Pancreas (tissue), 10 donors: ENCODE data around the gene MECP2. TPM values are rescaled to one million over a fixed set of nuclear protein-coding genes. Genes with fewer than 3 reads are reported as not detected.
A peak's percentile ranks its signal among the peaks of the same experiment; 100 is the strongest.

Source experiments
- ATAC-seq, 4 donors: fragments of 200-7000 bp; cut with Tn5 transposase; one replicate each; pipeline versions ENCODE4 v1.8.0 to v1.9.1; 2020; ENCODE audit warnings: mild to moderate bottlenecking in 4 of 4, moderate library complexity in 4 of 4
- DNase-seq, 6 donors: peaks; one replicate each; pipeline ENCODE4 v3.0.0-alpha.2; 2020
- FAIRE-seq: peaks from 2 replicates; lab custom pipeline; 2012; peaks lifted over from hg19 to GRCh38; lab: Jason Lieb, UNC
- H3K27ac ChIP-seq, 4 donors: fragments of 200-600 bp; sonication (generic); 1 replicate in 3 of 4; 2 replicates in 1 of 4; pipeline versions ENCODE4 v1.5.0 to v1.8.0; 2020
- H3K27me3 ChIP-seq, 4 donors: fragments of 200-600 bp; one replicate each; pipeline ENCODE4 v1.8.0; 2021
- H3K36me3 ChIP-seq, 3 donors: fragments of 200-600 bp; sonication (generic) in 1 of 3; one replicate each; pipeline versions ENCODE4 v1.5.0 to v1.8.0; 2020 to 2021
- H3K4me1 ChIP-seq, 3 donors: fragments of 200-600 bp; one replicate each; pipeline ENCODE4 v1.8.0; 2021
- H3K4me3 ChIP-seq, 4 donors: fragments of 200-600 bp; sonication (generic) in 2 of 4; one replicate each; pipeline versions ENCODE4 v1.5.0 to v1.8.0; 2020 to 2021
- H3K9me3 ChIP-seq, 4 donors: fragments of 200-600 bp; one replicate each; pipeline ENCODE4 v1.8.0; 2021
- CTCF ChIP-seq, 4 donors: fragments of 200-600 bp; sonication (generic) in 3 of 4; IDR thresholded peaks; one replicate each; pipeline versions ENCODE4 v1.5.0 to v1.8.0; 2021; ENCODE audit warnings: antibody characterized with exemption in 4 of 4
- WGBS, 2 donors: extraction: QIAGEN DNeasy Blood & Tissue Kit; methylation state at CpG; one replicate each; pipeline ENCODE4 v1.1.7; 2013; 5-methylcytosine and 5-hydroxymethylcytosine counted together
- intact Hi-C, 3 donors: fragments of 100-400 bp; cut with DNase I; formaldehyde crosslinking; loops; one replicate each; pipeline versions ENCODE4 v1.11.1 to v1.14.2; 2022
- polyA plus RNA-seq, 2 donors: library from polyadenylated mRNA; stranded (reverse); fragments of 200-250 nt; gene quantifications; one replicate each; pipeline ENCODE4 v1.2.3, GENCODE V29; 2013
- total RNA-seq, 6 donors: library from RNA; stranded (reverse); fragmentation: NEBNext Ultra II Directional in 4 of 6; extraction: Animal tissue kit (Norgen Biotek cat#: 25700) in 4 of 6; gene quantifications; one replicate each; pipeline versions ENCODE4 v1.2.1 to v1.2.4, GENCODE V29; 2021 to 2023
- donor health status: healthy with polysubstance abuse.
- donor health status: DM: no; HTN: no; CAD: no; lungs with moderate emphysema.
- donor health status: DM: no; HTN: no; CAD: no.
- donor health status: control.
- donor health status: control.
- donor health status: Bipolar disorder and iron deficiency.
- donor health status: DM: yes; HTN: yes; CAD: no.
- donor health status: DM: no; HTN: no; CAD: no.
- donor health status: DM: no; HTN: no; CAD: no.
- donor health status: DM: yes; HTN: yes; CAD: no.

MECP2 gene
- total and polyA plus RNA-seq, 8 donors, result 17.7 to 30.8 (median 22.1) TPM

DNA sequence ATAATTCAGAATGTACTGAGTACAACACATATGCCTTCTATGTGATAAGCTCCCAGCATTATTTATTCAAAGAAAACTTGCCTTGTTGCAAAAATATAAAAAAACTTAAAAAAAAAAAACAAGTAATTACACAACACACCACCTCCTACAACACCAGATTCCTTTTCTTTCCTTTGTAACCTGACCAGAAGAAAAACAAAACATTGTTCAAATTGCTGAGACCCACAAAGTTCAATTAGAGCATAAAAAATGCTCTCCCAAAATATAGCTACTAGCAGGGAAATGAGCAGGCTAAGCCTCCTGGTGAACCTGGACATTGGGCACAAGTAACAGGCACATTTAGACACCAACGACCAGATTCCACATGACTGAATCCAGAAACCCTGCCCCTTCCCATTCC is 38.3 kb downstream of the MECP2 start:
- ATAC-seq (no peak), DNase-seq (no peak), FAIRE-seq (no peak)
- H3K9me3 ChIP-seq, result no peaks in the 10 kb centered on the region
- peaks cover 0 to 3% (median 0%) of the 10 kb centered on the region in 4 donors for H3K27me3 ChIP-seq
- intact Hi-C loops, result no loop called here
- H3K27ac ChIP-seq, result no peak overlapping the region
- no peaks in the 10 kb centered on the region for H3K36me3 ChIP-seq
- H3K4me1 ChIP-seq, result peaks cover 0 to 5% (median 0%) of the 10 kb centered on the region in 3 donors
- no peak for TF ChIP-seq CTCF (IDR thresholded peaks at IDR 0.05)
- 3 to 17% methylated on average over 1 of the region's 1 CpG for WGBS, 2 donors
- no peak overlapping the region for H3K4me3 ChIP-seq

DNA sequence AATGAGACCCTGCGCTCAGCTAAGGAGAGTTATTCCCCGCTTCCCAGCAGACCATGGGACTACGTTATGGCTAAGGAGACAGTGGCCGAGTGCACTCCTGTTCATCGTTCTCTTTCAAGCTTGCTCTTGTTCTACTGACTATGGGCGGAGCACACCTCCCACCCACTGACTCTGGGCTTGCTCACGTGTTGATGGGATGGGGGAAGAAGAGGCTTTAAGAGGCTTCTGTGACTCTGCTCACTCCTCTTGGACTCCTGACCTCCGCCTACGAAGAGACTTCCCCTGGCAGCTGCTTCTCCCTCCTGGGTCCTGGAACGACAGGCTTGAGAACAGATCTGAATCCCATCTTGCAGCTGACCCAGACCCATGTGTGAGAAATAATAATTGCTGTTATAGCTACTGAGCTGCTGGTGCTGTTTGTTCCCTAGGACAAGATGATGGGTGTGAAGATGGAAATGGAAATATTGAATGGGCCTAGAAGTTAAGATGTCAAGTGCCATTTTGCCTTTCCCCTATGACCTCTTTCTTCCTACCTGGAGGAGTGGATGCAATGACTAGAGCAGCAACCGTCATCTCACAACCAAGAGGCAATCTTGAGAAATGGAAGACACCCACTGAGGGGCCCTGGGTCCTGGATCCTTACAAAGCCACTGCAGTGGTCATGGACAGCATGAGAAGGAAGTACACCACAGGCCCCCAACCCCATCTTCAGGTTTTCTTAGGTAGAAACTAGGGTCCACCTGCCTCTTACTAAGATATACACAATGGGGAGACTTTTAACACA is 39.1 kb downstream of the MECP2 start:
- Histone ChIP-seq H3K4me3 (no peak overlapping the region), H3K4me1 (peaks cover 0 to 5% (median 0%) of the 10 kb centered on the region in 3 donors), H3K27me3 (no peaks in the 10 kb centered on the region), H3K36me3 (no peaks in the 10 kb centered on the region), H3K27ac (no peak overlapping the region), H3K9me3 (no peaks in the 10 kb centered on the region)
- no peak for DNase-seq
- ATAC-seq, result no peak
- FAIRE-seq, result no peak
- no peak for TF ChIP-seq CTCF (IDR thresholded peaks at IDR 0.05)
- intact Hi-C loops, result no loop called here
- 81 to 85% methylated on average over 11 of the region's 11 CpGs for WGBS, 2 donors

DNA sequence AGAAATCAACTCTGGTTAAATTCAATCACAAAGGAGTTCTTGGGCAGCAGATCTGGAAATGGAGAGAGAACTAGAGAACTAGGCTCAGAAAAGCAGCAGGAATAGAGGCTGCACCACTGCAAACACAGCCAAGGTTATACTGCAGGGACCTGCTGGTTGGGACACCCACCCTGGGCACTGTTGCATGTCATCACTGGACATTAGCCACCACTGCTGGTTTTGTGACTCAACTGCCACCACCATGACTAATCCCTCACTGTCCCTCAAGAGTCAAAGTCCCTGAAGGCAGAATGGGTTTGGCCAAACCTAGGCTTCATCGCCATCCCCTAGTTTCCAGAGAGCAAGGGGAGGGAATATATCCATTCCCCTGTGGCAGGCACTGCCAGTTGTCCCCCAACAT is 39.7 kb downstream of the MECP2 start:
- no peak for TF ChIP-seq CTCF (IDR thresholded peaks at IDR 0.05)
- H3K27me3 ChIP-seq, result no peaks in the 10 kb centered on the region
- no peaks in the 10 kb centered on the region for H3K36me3 ChIP-seq
- ATAC-seq, result peak in 1 of 4 donors; percentile 18
- H3K9me3 ChIP-seq, result no peaks in the 10 kb centered on the region
- H3K4me3 ChIP-seq, result no peak overlapping the region
- H3K4me1 ChIP-seq, result peaks cover 0 to 5% (median 0%) of the 10 kb centered on the region in 3 donors
- no peak overlapping the region for H3K27ac ChIP-seq
- WGBS, 2 donors, result 92 to 96% methylated on average over 1 of the region's 1 CpG
- no peak for FAIRE-seq
- intact Hi-C loops, result no loop called here
- DNase-seq, result no peak

DNA sequence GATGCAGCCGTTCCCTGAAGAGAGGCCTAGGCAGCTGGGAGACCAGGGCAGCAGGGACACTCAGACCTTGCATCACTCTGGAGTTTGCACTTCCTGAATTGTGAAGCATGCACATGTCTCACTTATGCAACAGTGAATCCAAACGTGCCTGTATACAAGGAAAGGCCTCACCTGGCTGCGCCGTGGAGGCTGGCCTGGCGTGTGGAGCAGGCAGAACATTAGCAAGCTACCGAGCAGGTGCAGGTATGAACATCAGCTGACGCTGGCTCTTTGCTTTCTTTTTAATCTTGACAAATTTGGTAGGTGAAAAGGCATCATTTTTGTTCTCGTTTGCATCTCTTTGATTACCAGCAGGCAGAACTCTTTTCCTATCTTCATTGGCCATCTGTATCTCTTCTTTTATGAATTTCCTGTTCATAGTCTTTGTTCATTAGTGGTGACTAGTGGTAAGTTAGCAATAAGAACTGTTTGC is 40.7 kb downstream of the MECP2 start:
- TF ChIP-seq CTCF (IDR thresholded peaks at IDR 0.05), result no peak
- DNase-seq (peak in 1 of 6 donors; percentile 19), FAIRE-seq (no peak), ATAC-seq (peak; percentile 62 to 76 (median 70))
- H3K4me1 ChIP-seq, result peaks cover 0 to 5% (median 0%) of the 10 kb centered on the region in 3 donors
- no peaks in the 10 kb centered on the region for H3K9me3 ChIP-seq
- intact Hi-C loops, result no loop called here
- no peaks in the 10 kb centered on the region for H3K27me3 ChIP-seq
- H3K36me3 ChIP-seq, result no peaks in the 10 kb centered on the region
- H3K27ac ChIP-seq, result no peak overlapping the region
- 38 to 57% methylated on average over 8 of the region's 8 CpGs for WGBS, 2 donors
- no peak overlapping the region for H3K4me3 ChIP-seq
